HUES6 (cell line): ENCODE measurements around the gene ETFA.

Experiments used
- H3K27ac ChIP-seq: 2 replicates; pipeline ENCODE4 v1.7.0; 2013; ENCODE audit warnings: low read depth, mild to moderate bottlenecking, low read length, inconsistent platforms
- H3K27me3 ChIP-seq: 2 replicates; pipeline ENCODE4 v1.6.1; 2013; ENCODE audit warnings: low read length; ENCODE audit not compliant: control insufficient read depth, insufficient read depth
- H3K36me3 ChIP-seq: 2 replicates; pipeline ENCODE4 v1.6.1; 2013; ENCODE audit warnings: low read length; ENCODE audit not compliant: control insufficient read depth, insufficient read depth
- H3K4me1 ChIP-seq: 2 replicates; pipeline ENCODE4 v1.6.1; 2013; ENCODE audit warnings: low read length; ENCODE audit not compliant: control insufficient read depth, insufficient read depth
- H3K4me3 ChIP-seq: 2 replicates; pipeline ENCODE4 v1.5.1; 2013; ENCODE audit warnings: low read depth, low read length
- H3K9ac ChIP-seq: one replicate; pipeline ENCODE4 v1.6.1; 2013; ENCODE audit warnings: mild to moderate bottlenecking, low read length
- H3K9me3 ChIP-seq: 2 replicates; pipeline ENCODE4 v1.6.1; 2013; ENCODE audit warnings: low read depth, low read length; ENCODE audit not compliant: control insufficient read depth, insufficient read depth

The ETFA gene

GRCh38 chr15:76190070-76190564 is 121.2 kb downstream of the ETFA start:
- Histone ChIP-seq H3K27ac (no peak overlapping the region), H3K27me3 (peaks cover 22% of the 10 kb centered on the region), H3K36me3 (no peaks in the 10 kb centered on the region), H3K4me1 (peaks cover 15% of the 10 kb centered on the region), H3K9ac (no peak overlapping the region), H3K9me3 (no peaks in the 10 kb centered on the region), H3K4me3 (no peak overlapping the region)

GRCh38 chr15:76189106-76189505 is 122.2 kb downstream of the ETFA start:
- Histone ChIP-seq H3K27ac (no peak overlapping the region), H3K27me3 (peaks cover 22% of the 10 kb centered on the region), H3K9ac (no peak overlapping the region), H3K36me3 (no peaks in the 10 kb centered on the region), H3K4me3 (no peak overlapping the region), H3K4me1 (peaks cover 10% of the 10 kb centered on the region), H3K9me3 (no peaks in the 10 kb centered on the region)

GRCh38 chr15:76187163-76187562 is 124.1 kb downstream of the ETFA start:
- Histone ChIP-seq H3K9me3 (no peaks in the 10 kb centered on the region), H3K4me1 (peaks cover 9% of the 10 kb centered on the region), H3K4me3 (no peak overlapping the region), H3K36me3 (no peaks in the 10 kb centered on the region), H3K9ac (no peak overlapping the region), H3K27ac (no peak overlapping the region), H3K27me3 (peaks cover 22% of the 10 kb centered on the region)

GRCh38 chr15:76185716-76186115 is 125.6 kb downstream of the ETFA start:
- Histone ChIP-seq H3K9ac (no peak overlapping the region), H3K27ac (no peak overlapping the region), H3K36me3 (no peaks in the 10 kb centered on the region), H3K4me1 (peaks cover 9% of the 10 kb centered on the region), H3K4me3 (no peak overlapping the region), H3K9me3 (no peaks in the 10 kb centered on the region), H3K27me3 (peaks cover 22% of the 10 kb centered on the region)

GRCh38 chr15:76184650-76185035 is 126.6 kb downstream of the ETFA start:
- Histone ChIP-seq H3K4me3 (no peak overlapping the region), H3K9ac (no peak overlapping the region), H3K4me1 (peaks cover 3% of the 10 kb centered on the region; the same call in 1 of the 2 replicates), H3K27me3 (peaks cover 11% of the 10 kb centered on the region; the same call in 1 of the 2 replicates), H3K36me3 (no peaks in the 10 kb centered on the region), H3K27ac (no peak overlapping the region), H3K9me3 (no peaks in the 10 kb centered on the region)

GRCh38 chr15:76183930-76184649 is 127.2 kb downstream of the ETFA start:
- no peaks in the 10 kb centered on the region for H3K36me3 ChIP-seq
- no peak overlapping the region for H3K4me3 ChIP-seq
- peaks cover 3% of the 10 kb centered on the region; the same call in 1 of the 2 replicates for H3K4me1 ChIP-seq
- no peak overlapping the region for H3K9ac ChIP-seq
- H3K27me3 ChIP-seq: peaks cover 6% of the 10 kb centered on the region; the same call in 1 of the 2 replicates
- no peaks in the 10 kb centered on the region for H3K9me3 ChIP-seq
- H3K27ac ChIP-seq: no peak overlapping the region

GRCh38 chr15:76181705-76182107 is 129.6 kb downstream of the ETFA start:
- Histone ChIP-seq H3K4me3 (no peak overlapping the region), H3K27ac (no peak overlapping the region), H3K4me1 (peaks cover 13% of the 10 kb centered on the region; the same call in 1 of the 2 replicates), H3K27me3 (no peaks in the 10 kb centered on the region), H3K36me3 (no peaks in the 10 kb centered on the region), H3K9me3 (no peaks in the 10 kb centered on the region), H3K9ac (no peak overlapping the region)

GRCh38 chr15:76180321-76180720 is 130.9 kb downstream of the ETFA start:
- Histone ChIP-seq H3K4me1 (peaks cover 10% of the 10 kb centered on the region; the same call in 1 of the 2 replicates), H3K27me3 (no peaks in the 10 kb centered on the region), H3K4me3 (no peak overlapping the region), H3K36me3 (no peaks in the 10 kb centered on the region), H3K27ac (no peak overlapping the region), H3K9me3 (no peaks in the 10 kb centered on the region), H3K9ac (no peak overlapping the region)

GRCh38 chr15:76179023-76179422 is 132.2 kb downstream of the ETFA start:
- Histone ChIP-seq H3K4me1 (peaks cover 10% of the 10 kb centered on the region; the same call in 1 of the 2 replicates), H3K4me3 (no peak overlapping the region), H3K36me3 (no peaks in the 10 kb centered on the region), H3K9me3 (no peaks in the 10 kb centered on the region), H3K27me3 (no peaks in the 10 kb centered on the region), H3K27ac (no peak overlapping the region), H3K9ac (no peak overlapping the region)

- no peak overlapping the region for H3K4me3 ChIP-seq
- H3K27ac ChIP-seq: no peak overlapping the region
- H3K27me3 ChIP-seq: no peaks in the 10 kb centered on the region
- H3K36me3 ChIP-seq: no peaks in the 10 kb centered on the region
- H3K9ac ChIP-seq: no peak overlapping the region
- H3K9me3 ChIP-seq: no peaks in the 10 kb centered on the region
- H3K4me1 ChIP-seq: peaks cover 10% of the 10 kb centered on the region; the same call in 1 of the 2 replicates
Observed at GRCh38 chr15:76178296-76179000, 132.8 kb downstream of the ETFA start.

- Histone ChIP-seq H3K9me3 (no peaks in the 10 kb centered on the region), H3K9ac (no peak overlapping the region), H3K36me3 (no peaks in the 10 kb centered on the region), H3K27ac (no peak overlapping the region), H3K4me3 (no peak overlapping the region), H3K27me3 (no peaks in the 10 kb centered on the region), H3K4me1 (peaks cover 10% of the 10 kb centered on the region; the same call in 1 of the 2 replicates)
Observed at GRCh38 chr15:76177491-76178040, 133.7 kb downstream of the ETFA start.
